ENCODE data around the gene SQOR.

DNA sequence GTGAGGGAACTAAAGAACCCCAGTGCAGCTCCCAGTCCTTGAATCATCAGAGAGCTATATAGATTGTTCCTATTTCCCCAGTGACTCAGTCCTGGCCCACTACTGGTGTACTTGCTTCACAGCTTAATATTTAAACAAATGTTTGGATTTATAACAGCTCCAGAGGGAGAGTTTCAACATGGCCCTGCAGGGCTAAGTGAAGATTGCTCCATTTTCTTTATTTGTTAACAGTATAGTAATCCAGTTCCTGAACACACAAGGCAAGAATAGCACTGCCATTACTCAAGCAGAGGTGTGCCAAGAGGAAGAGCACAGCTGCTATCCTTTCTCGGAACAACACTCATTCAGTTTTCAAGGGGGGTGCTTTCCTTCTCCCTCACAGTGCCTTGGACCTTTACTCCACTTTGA, 6.5 kb downstream of the SQOR start:
- TF ChIP-seq CTCF (conservative IDR thresholded peaks at IDR 0.05) (no peak), EZH2 (IDR thresholded peaks at IDR 0.05; ENCODE audit: low read depth) (no peak)

Measured in PC-9 (cell line).